AG08396 (cell line): ENCODE measurements around the gene CDK8.
"Not testable (repeated sequence)": the region's sequence is repeated elsewhere in the genome, so short reads cannot be mapped to it uniquely, and the experiment has no call there.

Source experiments
- DNase-seq: peaks from one replicate; pipeline ENCODE4 v3.0.0; 2012; ENCODE audit warnings: low spot score, mixed read lengths

Gene CDK8

GRCh38 chr13:26253787-26254582 is at the start of gene CDK8:
Gene CDK8 (plus strand): TSS chr13:26254129. CDS start chr13:26254642, 513 bp downstream.
- peak; percentile 89 for DNase-seq

- DNase-seq: no peak
These were observed 45.6 kb upstream of the CDK8 start for GRCh38 chr13:26208287-26208686.

- DNase-seq: no peak
These were observed 40.6 kb upstream of the CDK8 start for GRCh38 chr13:26213345-26213744.

- no peak for DNase-seq
These were observed 39.9 kb upstream of the CDK8 start for GRCh38 chr13:26213982-26214381.

GRCh38 chr13:26216042-26216441 is 37.9 kb upstream of the CDK8 start:
- DNase-seq: no peak

GRCh38 chr13:26219726-26220125 is 34.2 kb upstream of the CDK8 start:
- no peak for DNase-seq

- peak; percentile 38 for DNase-seq
These were observed 33.4 kb upstream of the CDK8 start for GRCh38 chr13:26220575-26220974.

GRCh38 chr13:26221399-26221720 is 32.6 kb upstream of the CDK8 start:
- no peak for DNase-seq

GRCh38 chr13:26221721-26222519 is 32.0 kb upstream of the CDK8 start, which contains the start of gene RNF6:
Gene RNF6 (minus strand): TSS chr13:26222314. CDS start chr13:26219649, 2,665 bp downstream.
- DNase-seq: peak; percentile 98

GRCh38 chr13:26222520-26223046 is 31.3 kb upstream of the CDK8 start:
- DNase-seq: no peak

- no peak for DNase-seq
These were observed 27.9 kb upstream of the CDK8 start for GRCh38 chr13:26225896-26226617.

GRCh38 chr13:26227166-26227971 is 26.6 kb upstream of the CDK8 start:
- DNase-seq: no peak

- no peak for DNase-seq
These were observed 25.8 kb upstream of the CDK8 start for GRCh38 chr13:26228096-26228495.

- DNase-seq: no peak
These were observed 24.8 kb upstream of the CDK8 start for GRCh38 chr13:26229080-26229615.

- no peak for DNase-seq
These were observed 23.2 kb upstream of the CDK8 start for GRCh38 chr13:26230703-26231102.

- no peak for DNase-seq
These were observed 17.6 kb upstream of the CDK8 start for GRCh38 chr13:26236296-26236695.

GRCh38 chr13:26246154-26246553 is 7.8 kb upstream of the CDK8 start:
- no peak for DNase-seq

GRCh38 chr13:26247011-26247410 is 6.9 kb upstream of the CDK8 start:
- DNase-seq: no peak

- DNase-seq: no peak
These were observed 6.3 kb upstream of the CDK8 start for GRCh38 chr13:26247608-26248007.

- no peak for DNase-seq
These were observed 4.4 kb upstream of the CDK8 start for GRCh38 chr13:26249551-26249950.

- not testable (repeated sequence) for DNase-seq
These were observed 1.9 kb upstream of the CDK8 start for GRCh38 chr13:26252006-26252405.
